Measurements from ENCODE around the gene MON2.

- TF ChIP-seq, protein P1, sequence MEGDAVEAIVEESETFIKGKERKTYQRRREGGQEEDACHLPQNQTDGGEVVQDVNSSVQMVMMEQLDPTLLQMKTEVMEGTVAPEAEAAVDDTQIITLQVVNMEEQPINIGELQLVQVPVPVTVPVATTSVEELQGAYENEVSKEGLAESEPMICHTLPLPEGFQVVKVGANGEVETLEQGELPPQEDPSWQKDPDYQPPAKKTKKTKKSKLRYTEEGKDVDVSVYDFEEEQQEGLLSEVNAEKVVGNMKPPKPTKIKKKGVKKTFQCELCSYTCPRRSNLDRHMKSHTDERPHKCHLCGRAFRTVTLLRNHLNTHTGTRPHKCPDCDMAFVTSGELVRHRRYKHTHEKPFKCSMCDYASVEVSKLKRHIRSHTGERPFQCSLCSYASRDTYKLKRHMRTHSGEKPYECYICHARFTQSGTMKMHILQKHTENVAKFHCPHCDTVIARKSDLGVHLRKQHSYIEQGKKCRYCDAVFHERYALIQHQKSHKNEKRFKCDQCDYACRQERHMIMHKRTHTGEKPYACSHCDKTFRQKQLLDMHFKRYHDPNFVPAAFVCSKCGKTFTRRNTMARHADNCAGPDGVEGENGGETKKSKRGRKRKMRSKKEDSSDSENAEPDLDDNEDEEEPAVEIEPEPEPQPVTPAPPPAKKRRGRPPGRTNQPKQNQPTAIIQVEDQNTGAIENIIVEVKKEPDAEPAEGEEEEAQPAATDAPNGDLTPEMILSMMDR (IDR thresholded peaks at IDR 0.05): no peak
- no peak for TF ChIP-seq ZFX (IDR thresholded peaks at IDR 0.05; ENCODE audit: borderline replicate concordance)
Observed at GRCh38 chr12:62482769-62483168, 16.1 kb downstream of the MON2 start.
